Activated T-cell treated with anti-CD3 and anti-CD28 coated beads, Interleukin-2, amount 50 U/mL, for 1 hour (primary cell): ENCODE results near the gene CD226.

Experiments
- DNase-seq: peaks from one replicate; pipeline ENCODE4 v3.0.0-alpha.2; 2020

Gene CD226

GRCh38 chr18:69804776-69805501, 142.7 kb downstream of the CD226 start:
- no peak for DNase-seq
